Measurements from ENCODE around the gene UBE2D2. TPM values are rescaled to one million over a fixed set of nuclear protein-coding genes. Genes with fewer than 3 reads are reported as not detected.

UBE2D2 gene
- total RNA-seq, 1 donor from 2014 or later = 110 TPM

- DNase-seq = no peak
- peak overlapping the region; percentile 94 for H3K27ac ChIP-seq (replicated peaks)
- H3K9me3 ChIP-seq (replicated peaks) = no peaks in the 10 kb centered on the region
- H3K27me3 ChIP-seq (ENCODE audit: low read depth) = no peaks in the 10 kb centered on the region
- no peaks in the 10 kb centered on the region for H3K36me3 ChIP-seq
- peaks cover 57% of the 10 kb centered on the region for H3K4me1 ChIP-seq
- TF ChIP-seq CTCF (IDR thresholded peaks at IDR 0.05; ENCODE audit: borderline replicate concordance) = no peak
- peak overlapping the region; percentile 68 for H3K4me3 ChIP-seq
- intact Hi-C loops (cut with micrococcal nuclease) = loop anchor here (5.0 kb wide), 1 partner anchor 131 kb away; no protein-coding TSS in a partner anchor
Observed at GRCh38 chr5:139636207-139636792, 75.2 kb downstream of the UBE2D2 start.

GRCh38 chr5:139636975-139637408, 75.9 kb downstream of the UBE2D2 start:
- H3K36me3 ChIP-seq = no peaks in the 10 kb centered on the region
- H3K9me3 ChIP-seq (replicated peaks) = no peaks in the 10 kb centered on the region
- peak overlapping the region; percentile 68 for H3K4me3 ChIP-seq
- no peaks in the 10 kb centered on the region for H3K27me3 ChIP-seq (ENCODE audit: low read depth)
- intact Hi-C loops (cut with micrococcal nuclease) = loop anchor here (5.0 kb wide), 1 partner anchor 130 kb away; no protein-coding TSS in a partner anchor
- H3K27ac ChIP-seq (replicated peaks) = peak overlapping the region; percentile 94
- DNase-seq = no peak
- H3K4me1 ChIP-seq = peaks cover 57% of the 10 kb centered on the region
- no peak for TF ChIP-seq CTCF (IDR thresholded peaks at IDR 0.05; ENCODE audit: borderline replicate concordance)

GRCh38 chr5:139637438-139638089, 76.4 kb downstream of the UBE2D2 start:
- H3K27me3 ChIP-seq (ENCODE audit: low read depth) = no peaks in the 10 kb centered on the region
- peak; percentile 37 for TF ChIP-seq CTCF (IDR thresholded peaks at IDR 0.05; ENCODE audit: borderline replicate concordance)
- intact Hi-C loops (cut with micrococcal nuclease) = loop anchor here (5.0 kb wide), 1 partner anchor 130 kb away; no protein-coding TSS in a partner anchor

GRCh38 chr5:139638090-139638735, 77.1 kb downstream of the UBE2D2 start:
- TF ChIP-seq CTCF (IDR thresholded peaks at IDR 0.05; ENCODE audit: borderline replicate concordance) = no peak
- H3K27ac ChIP-seq (replicated peaks) = peak overlapping the region; percentile 94
- peaks cover 61% of the 10 kb centered on the region for H3K4me1 ChIP-seq
- peak overlapping the region; percentile 68 for H3K4me3 ChIP-seq
- intact Hi-C loops (cut with micrococcal nuclease) = loop anchor here (5.0 kb wide), 1 partner anchor 129 kb away; no protein-coding TSS in a partner anchor
- no peaks in the 10 kb centered on the region for H3K27me3 ChIP-seq (ENCODE audit: low read depth)
- H3K36me3 ChIP-seq = no peaks in the 10 kb centered on the region
- H3K9me3 ChIP-seq (replicated peaks) = no peaks in the 10 kb centered on the region
- peak; percentile 87 for DNase-seq

More at GRCh38 chr5:139637438-139638089, 76.4 kb downstream of the UBE2D2 start:
- Histone ChIP-seq H3K27ac (replicated peaks) (peak overlapping the region; percentile 94), H3K36me3 (no peaks in the 10 kb centered on the region), H3K9me3 (replicated peaks) (no peaks in the 10 kb centered on the region), H3K4me1 (peaks cover 57% of the 10 kb centered on the region), H3K4me3 (peak overlapping the region; percentile 68)
- DNase-seq = peak; percentile 89

- Histone ChIP-seq H3K36me3 (no peaks in the 10 kb centered on the region), H3K27ac (replicated peaks) (peak overlapping the region; percentile 94), H3K27me3 (ENCODE audit: low read depth) (no peaks in the 10 kb centered on the region), H3K4me1 (peaks cover 63% of the 10 kb centered on the region), H3K4me3 (peak overlapping the region; percentile 68), H3K9me3 (replicated peaks) (no peaks in the 10 kb centered on the region)
- intact Hi-C loops (cut with micrococcal nuclease) = loop anchor here (5.0 kb wide), 1 partner anchor 128 kb away; no protein-coding TSS in a partner anchor
- TF ChIP-seq CTCF (IDR thresholded peaks at IDR 0.05; ENCODE audit: borderline replicate concordance) = no peak
- DNase-seq = no peak
Observed at GRCh38 chr5:139638736-139639618, 77.8 kb downstream of the UBE2D2 start.

Measured in left ventricle myocardium inferior (tissue), 1 donor.